NCI-H146 treated with DMSO at 0.1 percent for 48 hours (cell line): ENCODE measurements around the gene HNRNPM.
"Not testable (repeated sequence)": the region's sequence is repeated elsewhere in the genome, so short reads cannot be mapped to it uniquely, and the experiment has no call there.

Experiments
- DNase-seq: peaks from one replicate; lab custom pipeline; 2025; ENCODE audit not compliant: unreplicated experiment; lab: John Stamatoyannopoulos, UW

Gene HNRNPM

DNA sequence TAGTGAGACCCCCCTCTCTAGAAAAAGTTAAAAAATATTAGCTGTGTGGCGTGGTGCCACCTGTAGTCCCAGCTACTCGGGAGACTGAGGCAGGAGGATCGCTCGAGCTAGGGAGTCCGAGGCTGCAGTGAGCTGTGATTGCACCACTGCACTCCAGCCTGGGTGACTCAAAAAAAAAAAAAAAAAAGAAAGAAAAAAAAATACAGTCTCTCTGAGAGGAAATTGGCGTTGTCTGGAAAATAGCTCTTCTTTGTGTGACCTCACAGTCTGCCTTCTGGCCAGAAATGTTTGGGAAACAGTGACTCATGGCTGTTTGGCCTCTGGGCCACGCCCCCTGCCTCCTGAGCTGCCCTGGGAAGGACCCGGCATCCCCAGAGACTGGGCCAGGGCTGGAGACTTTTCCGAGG lies 21.0 kb upstream of the HNRNPM start:
- peak; percentile 9 for DNase-seq

DNA sequence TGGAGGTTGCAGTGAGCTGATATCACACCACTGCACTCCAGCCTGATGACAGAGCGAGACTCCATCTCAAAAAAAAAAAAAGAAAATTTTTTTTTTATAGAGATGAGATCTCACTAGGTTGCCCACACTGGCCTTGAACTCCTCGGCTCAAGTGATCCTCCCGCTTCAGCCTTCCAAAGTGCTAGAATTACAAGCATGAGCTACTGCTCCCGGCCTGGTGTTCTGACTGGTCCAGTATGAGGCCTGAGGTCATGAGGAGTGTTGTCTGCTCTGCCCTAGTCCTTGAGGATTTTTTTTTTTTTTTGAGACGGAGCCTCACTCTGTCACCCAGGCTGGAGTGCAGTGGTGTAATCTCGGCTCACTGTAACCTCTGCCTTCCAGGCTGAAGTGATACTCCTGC lies 19.4 kb upstream of the HNRNPM start:
- not testable (repeated sequence) for DNase-seq

DNA sequence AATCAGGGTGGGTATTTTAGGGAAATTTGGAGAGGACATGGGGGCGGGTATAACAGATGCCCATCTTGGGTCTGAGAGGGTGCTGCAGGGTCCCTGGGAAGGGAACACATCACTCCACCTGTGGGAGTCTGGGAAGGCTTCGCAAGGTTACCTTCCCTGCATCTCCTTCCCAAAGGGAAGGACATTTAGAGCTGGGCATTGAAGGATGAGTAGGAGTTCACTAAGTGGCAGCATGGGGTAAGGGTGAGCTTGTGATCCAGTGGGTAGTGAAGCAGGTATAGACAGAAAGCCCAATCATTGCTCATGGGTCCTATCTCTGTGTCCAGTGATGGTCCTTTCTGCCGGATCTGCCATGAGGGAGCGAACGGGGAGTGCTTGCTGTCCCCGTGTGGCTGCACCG lies 18.5 kb upstream of the HNRNPM start:
- DNase-seq: no peak

DNA sequence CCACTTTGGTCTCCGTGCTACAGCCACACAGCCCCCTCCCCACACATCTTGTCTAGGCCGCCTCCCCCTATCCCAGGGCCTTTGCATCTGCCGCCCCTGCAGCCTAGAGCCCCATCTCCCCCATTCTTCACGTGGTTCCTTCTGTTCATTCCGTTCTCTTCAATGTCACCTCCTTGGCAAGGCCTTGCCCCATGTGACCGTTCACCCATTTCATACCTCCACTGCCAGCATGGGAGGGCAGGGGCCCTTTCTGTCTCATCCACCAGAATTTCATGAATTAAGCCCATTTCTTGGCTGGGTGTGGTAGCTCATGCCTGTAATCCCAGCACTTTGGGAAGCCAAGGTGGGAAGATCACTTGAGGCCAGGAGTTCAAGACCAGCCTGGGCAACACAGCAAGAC lies 15.7 kb upstream of the HNRNPM start:
- no peak for DNase-seq

DNA sequence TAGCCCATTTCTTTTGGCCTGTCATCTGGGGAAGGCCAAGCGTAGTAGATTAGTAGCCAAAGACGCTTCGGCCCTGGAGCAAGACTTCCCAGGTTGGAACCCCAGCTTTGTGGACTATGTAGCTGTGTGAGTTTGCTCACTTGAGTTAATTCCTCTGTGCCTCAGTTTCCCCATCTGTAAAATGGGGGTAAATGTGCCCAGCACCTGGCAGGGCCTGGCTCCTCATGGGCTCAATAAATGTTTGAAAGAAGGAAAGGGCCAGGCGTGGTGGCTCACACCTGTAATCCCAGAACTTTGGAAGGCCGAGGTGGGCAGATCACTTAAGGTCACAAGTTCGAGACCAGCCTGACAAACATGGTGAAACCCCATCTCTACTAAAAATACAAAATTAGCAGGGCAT lies 14.9 kb upstream of the HNRNPM start:
- DNase-seq: no peak

DNA sequence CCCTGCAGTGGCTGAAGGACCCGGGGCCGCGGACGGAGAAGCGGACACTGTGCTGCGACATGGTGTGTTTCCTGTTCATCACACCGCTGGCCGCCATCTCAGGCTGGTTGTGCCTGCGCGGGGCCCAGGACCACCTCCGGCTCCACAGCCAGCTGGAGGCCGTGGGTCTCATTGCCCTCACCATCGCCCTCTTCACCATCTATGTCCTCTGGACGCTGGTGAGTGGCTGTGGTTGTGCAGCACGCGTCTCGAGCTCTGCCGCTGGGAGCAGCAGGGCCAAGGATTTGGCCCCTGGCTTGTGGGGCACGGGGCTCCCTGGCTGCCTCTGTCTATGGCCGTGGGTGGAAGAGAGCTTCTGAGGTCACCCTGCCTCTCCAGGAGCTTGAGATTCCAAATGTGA lies 14.1 kb upstream of the HNRNPM start:
- no peak for DNase-seq

DNA sequence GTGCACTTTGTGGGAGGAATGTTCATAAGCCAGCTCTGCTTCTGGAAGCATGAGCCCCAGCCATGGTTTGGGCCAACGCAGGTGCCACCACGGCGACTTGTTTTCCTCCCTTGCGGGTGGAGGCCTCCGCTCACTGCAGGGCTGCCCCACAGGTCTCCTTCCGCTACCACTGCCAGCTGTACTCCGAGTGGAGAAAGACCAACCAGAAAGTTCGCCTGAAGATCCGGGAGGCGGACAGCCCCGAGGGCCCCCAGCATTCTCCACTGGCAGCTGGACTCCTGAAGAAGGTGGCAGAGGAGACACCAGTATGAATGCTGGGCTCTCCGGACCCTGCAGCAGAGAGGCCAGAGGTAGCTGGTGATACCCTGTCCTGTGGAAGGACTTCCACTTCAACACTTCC lies 6.5 kb upstream of the HNRNPM start:
- no peak for DNase-seq

DNA sequence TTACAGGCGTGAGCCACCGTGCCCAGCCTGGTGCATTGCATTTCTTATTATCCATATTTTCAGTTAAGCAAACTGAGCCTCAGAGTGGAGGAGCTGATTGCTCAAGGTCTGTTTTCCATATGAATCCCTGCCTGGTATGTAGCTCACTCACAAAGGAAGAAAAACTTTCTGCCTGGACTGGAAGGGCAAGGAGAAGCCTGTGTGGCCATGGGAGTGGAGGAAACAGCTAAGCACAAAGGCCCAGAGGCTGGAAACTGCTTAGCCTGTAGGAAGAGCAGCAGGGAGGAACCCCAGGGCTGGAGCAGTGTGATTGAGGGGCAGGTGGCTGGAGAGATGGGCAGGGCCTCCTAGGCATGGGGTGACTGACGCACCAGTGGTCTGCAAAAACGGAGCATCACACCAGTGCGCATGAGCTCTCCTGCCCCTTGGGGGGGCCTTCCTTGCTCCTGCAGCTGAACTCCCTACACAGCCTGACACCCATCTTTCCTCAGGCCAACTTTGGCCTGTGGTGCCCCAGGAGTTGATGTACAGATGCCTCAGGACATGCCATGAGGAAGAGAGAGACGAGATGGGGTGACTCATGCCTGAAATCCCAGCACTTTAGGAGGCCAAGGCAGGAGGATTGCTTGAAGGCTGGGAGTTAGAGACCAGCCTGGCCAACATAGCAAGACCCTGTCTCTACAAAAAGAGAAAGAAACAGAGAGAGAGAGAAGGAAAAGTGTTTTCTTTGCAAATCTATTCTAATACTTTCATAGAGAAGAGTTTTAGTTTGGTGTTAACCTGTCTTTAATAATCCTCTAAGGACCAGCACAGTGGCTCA lies 2.8 kb upstream of the HNRNPM start:
- DNase-seq: no peak

DNA sequence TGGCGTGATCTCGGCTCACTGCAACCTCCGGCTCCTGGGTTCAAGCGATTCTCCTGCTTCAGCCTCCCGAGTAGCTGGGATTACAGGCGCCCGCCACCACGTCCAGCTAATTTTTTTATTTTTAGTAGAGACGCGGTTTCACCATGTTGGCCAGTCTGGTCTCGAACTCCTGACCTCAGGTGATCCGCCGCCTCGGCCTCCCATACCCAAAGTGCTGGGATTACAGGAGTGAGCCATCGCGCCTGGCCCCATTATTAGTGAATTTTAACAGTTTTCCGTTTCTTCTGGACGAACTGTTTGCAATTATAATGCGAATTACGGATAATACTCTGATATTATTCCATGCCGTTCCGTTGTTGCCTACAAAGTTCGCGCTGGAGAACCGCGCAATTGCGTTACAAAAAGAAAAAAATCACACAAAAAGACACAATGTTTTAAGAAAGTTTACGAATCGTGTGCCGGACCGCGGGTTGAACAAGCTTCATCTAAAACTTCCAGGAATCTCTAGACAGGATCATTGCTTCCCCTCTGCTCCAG lies 567 bp upstream of the HNRNPM start:
- not testable (repeated sequence) for DNase-seq

DNA sequence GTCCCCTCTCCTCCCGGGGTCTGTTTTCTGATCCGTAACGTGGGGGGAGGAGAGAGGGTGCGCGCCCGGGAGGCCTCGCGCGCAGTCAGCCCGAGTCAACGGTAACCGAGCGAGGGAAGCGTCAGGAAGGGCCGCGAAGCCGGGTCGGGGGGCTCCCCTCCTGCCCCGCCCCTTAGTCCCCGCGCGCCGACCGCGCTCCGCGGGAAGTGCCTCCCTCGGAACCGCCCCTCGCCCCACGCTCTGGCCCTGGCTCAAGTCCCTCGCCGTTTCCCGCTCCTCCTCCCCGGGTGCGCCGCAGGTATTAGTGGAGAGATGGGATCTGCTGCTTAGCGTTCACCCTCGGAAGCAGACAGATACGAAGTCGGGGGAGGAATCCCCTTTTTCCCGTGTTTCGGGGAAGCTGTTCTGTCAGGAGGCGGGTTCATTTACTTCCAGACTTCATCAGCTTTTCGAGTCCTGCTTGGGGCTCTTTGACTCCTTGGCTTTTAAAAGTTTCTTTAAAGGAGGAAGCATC lies 770 bp downstream of the HNRNPM start:
- peak; percentile 8 for DNase-seq

DNA sequence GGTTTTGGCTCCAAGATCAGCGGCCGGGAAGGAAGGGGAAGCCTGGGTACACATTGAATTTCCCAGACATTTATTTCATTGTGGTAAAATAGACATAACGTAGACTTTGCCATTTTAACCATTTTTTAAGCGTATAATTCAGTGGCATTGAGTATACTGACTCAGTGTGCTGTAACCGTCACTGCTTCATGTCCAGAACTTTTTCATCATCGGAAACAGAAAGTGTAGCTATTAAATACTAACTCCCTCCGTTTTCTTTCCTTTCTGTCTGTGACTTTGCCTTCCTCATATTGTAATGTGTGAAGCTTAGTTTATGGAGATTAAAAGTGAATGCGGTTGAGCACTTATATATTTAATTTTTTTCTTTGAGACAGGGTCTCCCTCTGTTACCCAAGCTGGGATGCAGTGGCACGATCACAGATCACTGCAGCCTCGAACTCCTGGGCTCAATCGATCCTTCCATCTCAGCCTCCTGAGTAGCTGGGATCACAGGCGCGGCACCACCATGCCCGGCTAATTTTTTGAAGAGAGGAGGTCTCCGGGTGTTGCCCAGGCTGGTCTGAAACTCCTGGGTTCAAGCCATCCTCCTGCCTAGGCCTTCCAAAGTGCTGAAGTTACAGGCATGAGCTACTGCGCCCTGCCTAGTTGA lies 1.4 kb downstream of the HNRNPM start:
- no peak for DNase-seq

DNA sequence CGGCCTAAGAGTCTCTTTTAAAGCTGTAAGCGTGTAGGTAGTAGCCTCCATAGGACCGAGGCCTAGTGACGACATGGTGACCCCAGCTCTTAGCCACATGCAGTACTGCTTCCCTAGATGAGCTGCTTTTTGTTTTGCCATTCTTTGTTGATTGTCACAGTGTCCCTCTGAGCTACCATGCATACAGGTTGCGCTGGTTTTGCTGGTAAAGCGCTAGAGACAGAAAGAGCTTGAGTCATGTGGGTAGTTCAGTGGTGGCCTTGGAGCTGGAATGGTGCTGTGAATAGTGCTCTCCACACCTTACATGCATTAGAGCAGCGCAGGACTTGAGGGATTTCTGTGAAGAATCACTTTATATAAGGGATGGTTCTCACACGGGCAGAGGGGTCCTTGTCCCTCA lies 5.1 kb downstream of the HNRNPM start:
- no peak for DNase-seq

DNA sequence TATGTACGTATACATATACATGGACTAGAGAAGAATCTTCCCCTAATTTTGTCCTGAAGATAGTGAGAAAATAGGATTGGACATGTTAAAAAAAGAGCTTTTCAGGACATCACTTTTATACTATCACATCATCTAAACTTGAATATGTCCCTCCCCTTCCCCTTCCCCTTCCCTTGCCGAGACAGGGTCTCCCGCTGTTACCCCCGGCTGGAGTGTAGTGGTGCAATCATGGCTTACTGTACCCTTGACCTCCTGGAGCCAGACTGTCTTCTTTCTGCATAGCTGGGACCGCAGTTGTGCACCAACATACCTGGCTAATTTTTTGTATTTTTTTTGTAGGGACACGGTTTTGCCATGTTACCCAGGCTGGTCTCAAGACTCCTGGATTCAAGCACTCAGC lies 6.6 kb downstream of the HNRNPM start:
- DNase-seq: no peak

DNA sequence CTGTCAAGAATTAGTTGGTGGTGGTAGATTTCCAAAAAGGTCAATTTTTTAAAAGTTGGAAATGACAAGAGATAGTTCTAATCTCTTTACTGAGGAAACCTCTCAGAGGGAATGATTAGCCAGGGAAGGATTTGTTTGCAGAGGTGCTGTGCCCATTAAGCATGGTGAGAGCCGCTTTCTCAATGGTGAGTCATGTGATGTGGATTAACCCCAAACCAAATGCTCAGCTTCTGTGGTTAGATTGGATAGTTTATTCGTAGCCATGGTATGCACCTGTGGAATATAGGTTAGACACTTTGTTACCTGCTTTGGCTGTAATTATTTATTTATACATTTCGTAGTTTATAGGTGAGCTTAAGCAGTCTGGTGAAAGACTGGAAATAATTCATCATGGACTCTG lies 7.1 kb downstream of the HNRNPM start:
- DNase-seq: no peak

DNA sequence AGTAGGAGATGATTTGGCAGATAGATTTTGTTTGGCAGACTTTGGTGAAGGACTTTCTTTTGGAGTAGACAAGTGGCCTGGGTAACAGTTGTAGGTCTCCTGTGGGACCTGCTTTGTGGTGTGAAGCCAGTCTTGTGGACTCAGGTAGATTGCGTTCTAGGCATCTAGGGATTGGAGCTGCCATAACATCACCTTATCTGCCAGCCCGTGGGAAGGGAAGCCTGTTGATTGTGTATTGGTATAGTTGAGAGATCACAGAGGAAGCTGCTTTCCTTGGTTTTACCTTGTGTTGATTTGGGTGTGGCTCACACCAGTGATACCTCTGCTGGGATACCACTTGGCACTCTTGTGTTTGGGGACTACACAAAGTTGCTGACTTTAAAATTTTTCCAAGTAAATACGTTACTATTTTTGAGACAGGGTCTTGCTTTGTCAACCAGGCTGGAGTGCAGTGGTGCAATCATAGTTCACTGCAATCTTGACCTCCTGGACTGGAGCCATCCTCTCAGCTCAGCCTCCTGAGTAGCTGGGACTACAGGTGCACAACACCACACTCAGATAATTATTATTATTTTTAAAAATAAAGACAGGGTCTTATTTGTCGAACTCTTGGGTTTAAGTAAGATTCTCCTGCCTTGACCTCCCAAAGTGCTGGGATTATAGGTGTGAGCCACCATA lies 7.8 kb downstream of the HNRNPM start:
- no peak for DNase-seq

DNA sequence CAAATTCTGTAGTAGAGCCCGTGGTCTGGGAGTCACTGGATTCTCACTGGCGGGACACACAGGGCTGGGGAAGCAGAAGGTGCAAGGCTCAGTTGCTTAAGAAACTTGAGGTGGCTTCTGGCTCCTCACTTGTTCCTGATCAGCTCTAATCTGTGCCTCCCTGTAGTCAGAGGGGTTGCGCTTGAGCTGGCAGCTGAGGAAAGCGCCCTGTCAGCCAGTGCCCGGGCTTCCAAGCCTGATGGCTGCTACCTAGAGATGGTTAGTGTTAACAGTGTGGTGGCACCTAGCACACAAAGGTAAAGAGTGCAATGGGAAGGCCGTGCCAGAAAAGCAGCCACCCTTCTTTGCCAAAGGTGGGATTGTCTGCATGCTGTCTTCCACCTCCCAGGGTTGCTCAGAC lies 8.8 kb downstream of the HNRNPM start:
- DNase-seq: no peak

DNA sequence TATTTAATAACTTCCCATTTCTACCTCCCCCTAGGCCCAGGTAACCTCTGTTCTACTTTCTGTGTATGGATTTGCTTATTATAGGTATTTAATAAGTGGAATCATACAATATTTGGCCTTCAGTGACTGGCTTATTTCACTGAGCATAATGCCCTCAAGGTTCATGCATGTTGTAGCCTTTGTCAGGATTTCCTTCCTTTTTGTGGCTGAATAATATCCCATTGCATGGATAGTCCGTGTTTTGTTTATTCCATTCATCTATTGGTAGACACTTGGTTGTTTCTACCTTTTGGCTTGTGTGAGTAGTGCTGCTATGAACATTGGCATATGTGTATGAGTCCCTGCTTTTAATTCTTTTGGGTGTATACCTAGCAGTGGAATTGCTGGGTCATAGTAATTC lies 9.4 kb downstream of the HNRNPM start:
- DNase-seq: no peak

DNA sequence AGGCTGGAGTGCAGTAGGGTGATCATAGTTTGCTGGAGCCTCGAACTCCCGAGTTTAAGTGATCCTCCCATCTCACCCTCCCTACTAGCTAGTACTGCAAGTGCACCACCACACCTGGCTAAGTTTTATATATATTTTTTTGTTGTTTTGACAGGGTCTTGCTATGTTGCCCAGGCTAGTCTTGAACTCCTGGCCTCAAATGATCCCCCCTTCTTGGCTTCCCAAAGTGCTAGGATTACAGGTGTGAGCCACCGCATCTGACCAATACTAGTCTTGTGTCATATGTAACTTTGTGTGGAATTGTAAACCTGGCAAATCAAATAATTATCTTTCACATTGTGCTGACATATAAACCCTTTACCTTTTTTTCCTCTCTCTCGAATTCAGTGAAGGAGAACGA lies 10.2 kb downstream of the HNRNPM start:
- no peak for DNase-seq

DNA sequence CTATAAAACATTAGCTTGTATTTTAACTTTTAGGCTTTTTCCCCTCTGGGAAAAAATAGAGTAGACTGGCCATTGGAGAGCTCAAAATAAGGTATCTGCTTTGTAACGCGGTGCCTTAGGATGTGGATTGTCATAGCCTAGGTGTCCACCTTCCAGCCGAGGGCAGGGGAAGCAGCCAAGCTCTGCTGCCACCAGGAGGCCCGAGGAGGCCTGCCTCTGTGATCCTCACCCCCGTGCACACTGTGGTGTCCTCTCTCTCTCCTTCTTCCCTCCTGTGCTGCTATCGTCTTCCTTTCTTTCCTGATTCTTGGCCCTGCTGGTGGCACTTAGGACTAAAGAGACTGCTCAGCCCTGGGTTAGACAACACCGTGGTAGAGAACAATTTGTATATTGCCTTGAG lies 11.3 kb downstream of the HNRNPM start:
- DNase-seq: no peak

DNA sequence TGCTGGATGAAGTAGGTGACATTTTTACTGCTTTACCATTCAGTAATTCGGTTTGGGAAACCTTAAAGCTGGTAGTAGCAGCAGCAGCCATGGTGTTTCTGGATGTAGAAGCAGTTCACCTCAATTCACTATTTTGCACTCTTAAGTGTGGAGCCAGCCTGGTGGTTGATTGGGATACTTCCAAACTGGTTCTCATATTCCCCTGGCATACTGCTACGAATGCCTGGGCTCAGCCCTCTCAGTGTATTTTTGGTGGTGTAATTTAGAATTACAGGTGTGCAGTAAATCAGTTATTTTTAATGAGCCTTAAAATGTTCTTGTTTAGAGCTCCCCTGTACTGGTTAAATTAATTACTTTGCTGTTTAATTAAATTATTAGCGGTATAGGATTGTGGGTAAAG lies 12.4 kb downstream of the HNRNPM start:
- no peak for DNase-seq

DNA sequence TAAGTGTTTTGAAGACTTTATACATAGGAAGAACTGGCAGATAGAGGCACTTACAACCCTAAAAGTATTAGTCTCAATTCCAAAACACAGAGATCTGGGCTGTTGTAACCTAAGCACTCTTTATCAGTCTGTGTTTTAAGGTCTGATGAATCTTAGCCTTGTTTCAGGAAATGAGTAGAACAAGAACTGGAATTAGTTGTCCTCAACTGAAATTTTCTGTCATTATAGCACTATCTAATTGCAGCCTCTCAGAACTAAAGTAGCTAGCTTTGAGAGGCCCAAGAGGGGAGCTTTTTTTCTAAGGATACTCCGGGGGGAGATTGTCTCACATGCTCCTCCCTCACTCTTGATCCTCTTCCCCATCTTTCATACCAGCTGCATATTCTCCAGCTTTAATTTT lies 13.1 kb downstream of the HNRNPM start:
- DNase-seq: no peak

DNA sequence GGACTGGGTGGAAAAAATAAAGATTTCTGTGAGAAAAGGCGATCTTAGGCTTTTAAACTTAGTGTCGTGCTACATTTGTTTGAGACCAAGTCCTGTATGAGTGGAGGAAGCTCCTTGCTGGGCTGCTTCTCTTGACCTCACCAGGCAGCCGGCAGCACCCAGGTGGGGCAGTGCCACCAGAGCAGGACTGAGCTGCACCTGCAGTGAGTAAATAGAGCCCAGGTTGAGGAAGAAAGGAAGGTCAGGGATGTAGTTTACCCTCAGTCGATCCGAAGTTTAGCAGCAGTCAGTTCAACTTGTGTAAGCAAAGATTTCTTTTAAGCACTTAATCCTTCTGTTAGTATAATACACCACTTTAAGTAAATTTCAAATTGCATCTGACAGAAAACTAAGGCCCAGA lies 13.6 kb downstream of the HNRNPM start:
- peak; percentile 32 for DNase-seq
